GM19193 (cell line): ENCODE data around the gene HOXB13.

ENCODE experiments used
- POLR2A ChIP-seq: IDR thresholded peaks from 4 replicates; pipeline ENCODE4 v1.6.1; 2011; ENCODE audit not compliant: insufficient read depth, insufficient read length; ENCODE audit errors: extremely low read depth

The HOXB13 gene

DNA sequence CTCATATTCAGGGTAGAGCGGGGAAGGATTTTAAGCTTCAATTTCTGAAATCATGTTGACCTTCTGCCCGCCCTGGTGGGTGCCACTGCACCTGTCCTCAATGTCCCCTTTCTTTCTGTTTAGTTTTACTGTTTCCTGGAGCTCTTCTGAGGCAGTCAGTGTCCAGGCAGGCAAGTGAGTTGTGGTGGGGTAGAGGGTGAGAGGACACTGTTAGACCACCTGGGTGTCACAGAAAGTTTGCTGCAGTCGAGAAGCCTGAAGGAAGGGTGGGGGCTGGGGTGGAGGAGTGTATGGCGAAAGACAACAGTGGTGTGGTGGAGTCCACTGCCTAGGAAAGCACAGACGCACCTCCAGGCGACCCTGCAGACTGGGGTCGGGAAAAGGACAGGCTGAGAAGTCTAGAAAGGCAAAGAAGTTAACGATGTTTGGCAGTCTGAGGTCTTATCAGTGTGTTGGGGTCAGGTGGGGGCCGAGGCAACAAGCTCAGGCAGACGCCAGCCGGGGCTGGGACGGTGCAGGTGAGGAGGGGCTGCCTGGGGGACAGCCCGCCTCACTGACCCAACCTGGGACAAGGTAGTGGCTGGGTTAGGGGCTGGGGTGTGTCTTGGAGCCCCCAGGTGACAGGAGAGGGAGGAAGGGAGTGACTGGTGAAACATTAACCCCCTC, 23.3 kb upstream of the HOXB13 start:
- no peak for TF ChIP-seq POLR2A

DNA sequence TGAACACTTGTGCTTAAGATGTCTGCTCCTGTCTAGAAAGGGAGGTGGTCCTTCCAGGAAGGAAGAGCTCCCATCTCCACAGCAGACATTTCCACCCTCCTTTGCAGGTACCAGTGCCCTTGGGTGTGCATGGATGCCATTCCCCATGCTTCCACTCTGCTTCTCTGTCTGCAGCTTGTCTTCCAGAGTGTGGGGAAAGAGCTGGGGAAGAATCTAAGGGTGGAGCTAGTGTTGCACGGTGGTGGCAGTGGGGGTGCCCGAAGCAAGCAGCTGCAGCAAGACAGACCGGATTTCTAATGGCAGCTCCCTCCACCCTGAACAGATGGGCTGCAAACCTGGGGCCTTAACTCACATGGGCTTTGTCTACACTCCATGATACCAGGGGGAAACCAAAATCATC, 22.6 kb upstream of the HOXB13 start:
- TF ChIP-seq POLR2A: no peak

DNA sequence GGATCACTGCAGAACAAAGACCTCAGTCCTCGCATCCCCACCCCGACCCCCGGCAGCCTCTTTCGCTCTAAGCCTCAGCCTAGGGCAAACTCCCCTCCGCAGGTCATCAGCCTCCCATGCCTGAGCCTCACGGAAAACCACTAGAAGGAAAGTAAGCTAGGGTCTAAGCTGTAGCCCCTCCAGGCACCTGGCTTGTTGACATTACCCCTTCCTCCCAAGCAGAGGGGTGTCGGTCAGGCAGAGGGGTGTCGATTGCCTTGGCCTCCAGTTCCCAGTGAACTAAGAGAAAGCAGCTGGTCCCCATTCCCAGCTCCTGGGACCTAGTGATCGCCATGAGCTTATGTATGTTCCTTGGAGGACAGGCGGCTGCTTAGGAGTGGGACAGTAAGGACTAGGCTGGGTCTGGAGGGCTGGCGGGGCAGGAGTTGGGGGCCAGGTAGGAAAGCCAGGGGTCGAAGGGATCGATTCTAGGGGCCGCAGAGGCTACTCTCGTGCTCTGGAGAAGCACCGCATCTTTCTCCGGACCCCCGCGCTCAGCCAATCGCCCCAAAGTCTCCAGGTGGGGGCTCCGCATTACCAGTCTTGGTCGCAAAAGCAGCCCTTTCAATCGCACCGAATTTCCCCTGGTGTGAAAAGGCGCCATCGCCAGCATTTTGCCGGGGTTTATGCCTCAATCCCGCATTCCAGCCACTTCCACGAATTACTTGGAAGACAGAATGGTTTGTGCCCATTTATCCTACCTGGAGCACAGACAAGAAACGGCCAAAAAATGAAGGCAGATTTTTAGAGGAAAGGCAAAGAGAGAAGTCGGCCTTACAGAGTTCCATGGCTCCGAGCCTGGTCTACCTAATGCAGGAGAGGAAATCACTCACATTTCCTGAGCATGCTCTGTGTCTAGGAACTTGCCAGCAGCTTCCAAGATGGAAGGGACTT, 21.3 kb upstream of the HOXB13 start:
- no peak for TF ChIP-seq POLR2A

DNA sequence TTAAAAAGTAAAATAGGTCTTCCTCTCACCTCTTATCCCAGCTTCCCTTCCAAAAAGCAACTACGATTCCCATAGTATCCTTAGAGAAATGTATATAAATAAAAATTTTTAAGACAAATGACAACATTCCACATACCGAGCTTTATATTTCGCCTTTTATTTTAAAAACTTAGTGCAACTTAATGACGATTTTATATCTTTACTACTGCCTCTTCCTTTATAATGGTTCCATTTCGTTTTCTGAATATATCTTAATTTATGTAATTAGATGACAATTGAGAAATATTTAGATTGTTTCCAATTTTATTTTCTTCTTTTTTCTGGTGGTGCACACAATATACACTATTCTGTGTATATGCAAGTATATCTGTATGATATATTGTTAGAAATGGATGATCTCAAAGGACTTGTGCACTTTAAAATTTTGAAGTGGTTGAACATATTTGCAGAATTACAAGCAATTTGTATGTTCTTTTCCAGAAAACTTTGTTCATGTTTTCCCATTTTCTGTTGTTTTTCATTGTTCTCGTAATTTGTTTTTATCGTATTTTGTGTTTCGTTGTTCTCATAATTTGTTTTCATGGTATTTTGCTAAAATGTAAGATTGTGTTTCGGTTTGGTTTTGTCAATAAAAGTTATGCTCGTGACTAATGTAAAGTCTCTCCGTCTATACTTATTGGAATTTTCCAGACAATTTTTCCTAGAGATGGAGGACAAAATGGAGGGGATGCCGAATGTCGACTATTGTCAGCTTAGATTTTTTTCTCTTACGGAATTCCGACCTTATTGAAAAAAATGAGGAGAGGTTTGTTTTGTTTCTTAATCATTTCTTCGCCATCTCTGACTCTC, 20.4 kb upstream of the HOXB13 start:
- no peak for TF ChIP-seq POLR2A

DNA sequence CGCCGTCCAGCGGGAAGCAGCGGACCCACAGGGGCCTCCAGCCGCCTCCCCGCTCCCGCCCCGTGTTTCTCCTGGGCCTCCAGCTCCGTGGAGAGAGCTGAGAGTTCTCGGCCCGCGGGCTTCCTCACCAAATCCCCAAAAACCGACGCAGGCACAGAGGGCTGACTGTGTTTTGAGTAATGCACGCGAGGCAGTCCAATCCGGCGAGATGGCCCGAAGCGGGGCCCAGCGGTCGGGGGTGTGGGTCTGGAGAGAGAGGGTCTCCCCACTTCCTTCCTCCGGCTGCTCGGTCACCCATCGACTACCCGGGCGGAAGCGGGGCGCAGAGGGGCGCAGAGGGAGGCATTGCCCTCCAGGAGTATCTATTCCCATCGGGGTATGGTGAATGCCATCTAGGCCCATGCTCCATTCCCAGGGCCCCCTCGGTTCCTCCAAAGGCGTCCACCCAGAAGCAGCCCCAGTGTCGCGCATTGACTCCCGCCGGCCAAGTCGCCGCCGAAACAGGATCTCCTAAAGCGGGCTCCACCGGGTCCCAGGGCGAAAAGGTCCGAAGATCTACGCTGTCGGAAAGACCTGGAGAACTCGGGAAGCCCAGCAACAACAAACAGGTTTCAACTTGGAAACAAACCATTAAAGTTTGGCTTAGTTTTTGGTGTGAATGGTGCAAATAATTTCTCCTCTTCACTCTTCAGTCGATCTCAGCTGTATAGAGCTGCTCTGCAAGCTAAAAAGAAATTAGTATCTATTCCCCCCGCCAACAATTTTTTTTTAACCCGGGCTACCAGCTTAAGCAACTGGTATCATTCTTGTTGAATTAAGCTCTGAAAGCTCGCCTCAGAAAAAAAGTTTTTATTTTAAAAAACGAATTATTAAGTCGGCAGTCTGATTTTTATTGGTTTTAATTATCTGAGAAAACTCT, 19.2 kb upstream of the HOXB13 start:
- no peak for TF ChIP-seq POLR2A

DNA sequence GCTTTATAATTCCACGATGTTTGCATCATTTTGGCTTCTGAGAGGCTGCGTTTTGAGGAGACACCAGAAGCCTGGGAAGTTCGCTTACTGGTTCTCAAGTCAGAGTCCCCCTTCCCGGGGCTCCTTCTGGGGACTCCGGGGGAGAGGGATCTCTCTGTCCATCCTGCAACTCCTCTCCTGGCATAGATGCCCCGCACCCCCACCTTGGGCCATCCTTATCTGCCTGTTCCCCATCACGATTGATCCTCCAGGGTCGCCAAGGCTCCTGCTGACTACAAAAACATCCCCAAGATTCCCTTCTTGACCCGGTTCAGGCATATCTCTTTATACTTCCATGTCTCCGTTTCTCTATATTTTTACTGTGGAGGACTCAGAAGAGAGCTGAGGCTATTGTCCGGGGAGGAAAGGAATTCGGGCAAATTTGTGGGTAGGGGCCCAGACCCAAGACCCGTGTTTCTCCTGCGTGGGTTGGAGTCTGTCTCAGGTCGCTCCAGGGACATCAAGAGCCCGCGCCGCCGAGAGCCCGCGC, 18.4 kb upstream of the HOXB13 start:
- no peak for TF ChIP-seq POLR2A

GRCh38 chr17:48745381-48746275, 17.1 kb upstream of the HOXB13 start:
- no peak for TF ChIP-seq POLR2A

GRCh38 chr17:48740537-48740936, 12.0 kb upstream of the HOXB13 start:
- TF ChIP-seq POLR2A: no peak

DNA sequence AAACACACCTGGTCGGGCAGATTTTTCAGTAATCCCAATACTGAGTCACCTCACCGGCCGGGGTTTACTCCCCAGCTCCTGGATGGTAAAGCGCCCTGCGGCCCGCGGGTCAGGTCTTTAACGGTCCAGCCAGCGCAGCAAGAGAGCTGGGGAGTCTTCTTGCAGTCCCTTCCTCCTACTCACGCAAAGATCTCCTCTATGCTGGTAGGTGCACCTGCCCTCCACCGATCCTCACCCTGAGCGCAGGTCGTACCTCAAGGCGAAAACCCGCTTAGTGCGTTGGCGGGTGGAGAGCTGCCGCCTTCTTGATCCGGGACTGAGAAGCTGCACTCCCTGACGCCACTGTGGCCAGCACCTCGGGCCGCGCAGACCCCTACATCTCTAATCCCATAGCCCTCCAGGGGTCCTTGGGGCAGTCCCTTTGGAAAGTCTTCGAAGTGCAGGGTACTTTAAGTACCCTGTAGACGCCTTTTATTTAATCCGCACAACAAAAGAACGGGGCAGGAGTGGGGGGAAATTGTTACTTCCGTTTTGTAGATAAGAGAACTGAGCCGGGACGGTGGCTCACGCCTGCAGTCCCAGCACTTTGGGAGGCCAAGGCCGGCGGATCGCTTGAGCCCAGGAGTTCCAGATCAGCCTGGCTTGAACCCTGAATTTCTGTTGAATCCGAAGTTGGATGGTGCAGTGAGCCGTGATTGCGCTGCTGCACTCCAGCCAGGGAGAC, 10.4 kb upstream of the HOXB13 start:
- TF ChIP-seq POLR2A: no peak

GRCh38 chr17:48738424-48738802, 9.9 kb upstream of the HOXB13 start:
- TF ChIP-seq POLR2A: no peak

- TF ChIP-seq POLR2A: no peak
These were observed 8.9 kb upstream of the HOXB13 start for GRCh38 chr17:48737330-48738043.

GRCh38 chr17:48735062-48735351, 6.5 kb upstream of the HOXB13 start:
- no peak for TF ChIP-seq POLR2A
